Measurements from ENCODE around the gene ARVCF.

Gene ARVCF

DNA sequence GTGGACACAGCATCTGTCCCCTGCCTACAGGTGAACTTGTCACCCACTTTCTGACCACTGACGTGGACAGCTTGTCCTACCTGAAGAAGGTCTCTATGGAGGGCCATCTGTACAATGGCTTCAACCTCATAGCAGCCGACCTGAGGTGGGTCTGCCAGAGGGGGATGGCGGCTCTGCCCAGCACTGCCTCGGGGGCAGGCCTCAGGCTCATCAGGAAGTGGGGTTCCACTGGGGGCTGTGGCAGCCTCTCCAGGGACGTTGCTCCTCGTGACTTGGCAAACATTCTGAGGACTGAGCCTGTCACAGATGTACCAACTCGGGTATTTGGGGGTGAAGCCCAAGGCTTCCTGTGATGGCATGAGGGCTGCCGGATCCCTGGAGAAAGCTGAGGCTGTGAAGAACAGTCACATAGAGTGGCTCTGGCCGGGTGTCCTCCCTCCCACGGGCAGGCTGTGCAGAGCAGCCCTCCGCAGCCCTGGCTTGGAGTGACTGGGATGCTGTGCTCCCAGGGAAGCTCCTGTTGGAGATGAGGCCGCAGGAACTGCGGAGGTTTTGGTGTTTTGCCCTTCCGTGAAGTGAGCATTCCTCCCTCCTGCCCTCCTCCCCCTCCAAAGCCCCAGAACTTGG is 36.9 kb upstream of the ARVCF start:
- in situ Hi-C loops (cut with HindIII; ENCODE audit: low sequenced_read_pairs) = no loop called here

DNA sequence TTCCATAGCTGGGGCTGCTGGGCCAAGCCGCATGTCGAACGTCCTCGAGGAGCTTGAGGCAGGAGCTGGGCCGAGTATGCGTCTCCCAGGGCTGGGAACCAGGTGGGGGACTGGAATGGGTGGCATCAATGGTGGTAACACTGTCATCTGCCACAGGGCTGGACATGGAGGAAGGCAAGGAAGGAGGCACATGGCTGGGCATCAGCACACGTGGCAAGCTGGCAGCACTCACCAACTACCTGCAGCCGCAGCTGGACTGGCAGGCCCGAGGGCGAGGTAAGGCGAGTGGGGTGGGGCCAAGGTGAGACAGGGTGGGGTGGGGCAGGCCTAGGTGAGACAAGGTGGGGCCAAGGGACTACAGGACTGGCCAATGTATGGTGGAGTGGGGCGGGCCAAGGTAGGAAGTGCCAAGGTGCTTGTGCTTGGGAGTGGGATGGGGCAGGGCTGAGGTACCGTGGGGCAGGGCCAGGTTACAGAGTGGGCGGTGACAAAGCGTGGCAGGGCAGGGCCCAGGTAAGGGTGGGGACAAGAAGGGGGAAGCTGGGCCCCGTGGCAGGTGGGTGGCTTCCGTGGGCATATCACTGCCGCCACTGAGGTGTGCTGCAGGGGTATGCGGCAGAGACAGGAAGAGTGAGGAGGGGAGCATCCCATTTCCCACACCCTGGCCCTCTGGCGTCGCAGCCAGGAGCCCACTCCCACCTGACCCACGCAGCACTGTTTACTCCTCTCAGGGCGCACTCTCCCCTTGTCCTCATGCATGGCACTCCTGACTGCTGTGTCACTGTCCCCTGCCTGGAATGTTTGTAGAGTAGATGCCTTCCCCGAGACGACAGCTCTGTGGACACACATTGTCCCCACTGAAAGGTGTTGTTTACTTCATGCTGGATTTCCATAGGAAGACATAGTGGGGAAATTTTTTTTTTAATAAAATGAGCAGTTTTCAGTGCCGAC is 36.0 kb upstream of the ARVCF start:
- in situ Hi-C loops (cut with HindIII; ENCODE audit: low sequenced_read_pairs) = no loop called here

DNA sequence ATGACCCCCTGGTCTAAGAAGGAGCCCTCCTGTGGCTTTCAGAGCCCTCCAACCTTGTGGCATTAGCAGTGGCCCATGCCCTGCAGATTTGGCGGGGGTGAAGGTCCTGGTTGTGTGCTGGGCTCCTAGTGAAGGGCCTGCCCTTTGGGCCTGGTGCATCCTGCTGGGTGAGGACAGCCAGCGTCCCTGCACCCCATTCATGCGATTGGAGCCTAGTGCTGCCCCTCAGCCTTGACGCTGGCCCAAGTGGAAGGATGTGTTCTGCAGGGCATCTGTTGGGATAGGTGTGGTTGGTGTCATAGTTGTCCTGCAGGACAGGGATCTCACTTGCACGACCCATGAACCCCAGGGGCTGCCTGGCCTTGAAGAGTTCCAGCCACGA is 35.3 kb upstream of the ARVCF start:
- in situ Hi-C loops (cut with HindIII; ENCODE audit: low sequenced_read_pairs) = no loop called here

DNA sequence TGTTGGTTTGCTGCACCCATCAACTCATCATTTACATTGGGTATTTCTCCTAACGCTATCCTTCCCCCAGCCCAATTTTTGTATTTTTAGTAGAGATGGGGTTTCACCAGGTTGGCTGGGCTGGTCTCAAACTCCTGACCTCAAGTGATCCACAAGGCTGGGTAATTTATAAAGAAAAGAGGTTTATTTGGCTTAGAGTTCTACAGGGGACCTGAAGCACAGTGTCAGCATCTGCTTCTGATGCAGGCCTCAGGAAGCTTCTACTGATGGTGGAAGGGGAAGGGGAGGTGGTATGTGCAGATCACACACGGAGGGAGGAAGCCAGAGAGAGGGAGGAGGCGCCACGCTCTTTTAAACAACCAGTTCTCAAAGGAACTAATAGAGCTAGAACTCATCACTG is 30.1 kb upstream of the ARVCF start:
- in situ Hi-C loops (cut with HindIII; ENCODE audit: low sequenced_read_pairs) = no loop called here

DNA sequence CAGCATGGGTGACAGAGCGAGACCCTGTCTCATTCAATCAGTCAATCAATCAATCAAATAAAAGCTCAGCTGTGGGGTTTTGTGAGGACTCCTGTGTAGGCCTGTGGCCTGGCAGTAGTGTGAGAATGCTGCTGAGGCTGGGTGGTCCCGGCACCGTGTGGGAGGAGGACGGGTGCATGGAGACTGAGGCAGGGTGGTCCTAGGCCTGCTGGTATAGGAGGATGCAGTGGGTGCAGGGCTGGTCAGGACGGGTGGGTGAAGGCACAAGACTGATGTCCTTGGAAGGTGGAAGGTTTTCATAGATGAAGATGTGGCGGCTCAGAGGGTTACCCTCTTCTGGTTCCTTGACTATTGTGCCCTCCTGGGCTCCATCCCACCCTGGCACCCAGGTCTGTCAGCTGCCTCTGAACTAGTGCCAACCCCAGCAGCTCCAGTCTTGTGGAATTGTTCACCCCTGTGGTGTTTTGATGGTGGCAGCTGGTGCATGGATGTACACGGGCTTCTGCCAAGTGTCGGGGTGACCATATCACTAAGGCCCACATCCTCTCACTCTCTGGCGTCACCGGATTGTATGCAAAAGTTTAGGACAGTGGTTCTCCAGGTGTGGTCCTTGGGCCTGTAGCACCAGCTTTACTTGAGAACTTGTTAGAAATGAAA is 28.0 kb upstream of the ARVCF start:
- in situ Hi-C loops (cut with HindIII; ENCODE audit: low sequenced_read_pairs) = no loop called here

DNA sequence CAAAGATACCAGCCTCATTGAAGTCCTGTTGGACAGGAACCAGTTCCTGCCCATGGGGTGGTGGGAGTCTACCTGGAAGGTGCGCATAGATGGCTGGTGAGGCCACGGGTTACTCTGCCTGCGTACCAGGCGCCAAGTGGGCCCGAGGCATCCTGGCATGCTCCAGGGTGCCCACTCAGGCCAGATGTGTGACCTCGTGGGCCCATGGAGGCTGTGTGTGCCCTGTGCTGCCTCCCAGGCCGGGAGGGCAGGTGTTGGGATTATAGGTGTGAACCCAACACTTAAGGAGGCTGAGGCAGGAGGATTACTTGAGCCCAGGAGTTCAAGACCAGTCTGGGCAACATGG is 27.3 kb upstream of the ARVCF start:
- in situ Hi-C loops (cut with HindIII; ENCODE audit: low sequenced_read_pairs) = no loop called here

DNA sequence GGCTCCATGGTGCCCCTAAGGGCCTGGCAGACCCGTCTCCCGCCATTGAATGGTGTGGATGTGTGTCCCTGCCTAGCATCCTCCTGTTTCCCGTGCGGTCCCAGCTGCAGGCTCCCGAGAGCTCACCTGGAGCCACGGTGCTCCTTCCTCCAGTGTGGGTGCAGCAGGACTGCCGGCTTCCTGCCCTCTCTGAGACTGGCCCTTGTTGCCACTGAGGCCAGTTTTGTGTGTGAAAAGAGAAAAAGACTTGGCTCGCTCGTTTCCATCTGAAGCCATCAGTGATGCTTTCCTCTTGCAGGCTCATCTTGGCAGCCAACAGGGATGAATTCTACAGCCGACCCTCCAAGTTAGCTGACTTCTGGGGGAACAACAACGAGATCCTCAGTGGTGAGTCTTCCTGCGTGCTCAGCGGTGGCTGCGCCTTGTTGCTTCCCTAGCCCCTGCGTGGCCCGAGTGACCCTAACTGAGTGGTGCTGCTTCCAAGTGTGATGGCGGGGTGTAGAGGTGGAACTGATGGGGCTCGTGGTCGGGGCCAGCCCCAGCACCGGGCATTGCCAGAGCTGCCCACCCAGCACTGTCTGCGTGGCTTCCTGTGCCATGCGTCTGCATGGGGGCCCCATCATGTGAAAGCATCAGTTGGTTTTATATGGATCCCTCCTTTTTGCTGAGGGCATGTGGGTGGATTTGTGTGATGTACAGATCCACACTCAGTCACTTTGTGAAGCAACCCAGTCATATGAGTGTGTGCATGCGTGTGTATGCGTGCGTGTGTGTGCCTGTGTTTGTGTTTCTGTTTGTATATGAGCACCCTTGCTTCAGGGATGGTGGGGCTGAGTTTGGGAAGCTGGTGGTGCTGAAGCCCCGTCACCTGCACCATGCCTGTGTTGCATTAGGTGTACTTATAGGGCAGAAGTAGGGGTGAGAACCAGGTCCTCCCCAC is 26.7 kb upstream of the ARVCF start:
- in situ Hi-C loops (cut with HindIII; ENCODE audit: low sequenced_read_pairs) = no loop called here

DNA sequence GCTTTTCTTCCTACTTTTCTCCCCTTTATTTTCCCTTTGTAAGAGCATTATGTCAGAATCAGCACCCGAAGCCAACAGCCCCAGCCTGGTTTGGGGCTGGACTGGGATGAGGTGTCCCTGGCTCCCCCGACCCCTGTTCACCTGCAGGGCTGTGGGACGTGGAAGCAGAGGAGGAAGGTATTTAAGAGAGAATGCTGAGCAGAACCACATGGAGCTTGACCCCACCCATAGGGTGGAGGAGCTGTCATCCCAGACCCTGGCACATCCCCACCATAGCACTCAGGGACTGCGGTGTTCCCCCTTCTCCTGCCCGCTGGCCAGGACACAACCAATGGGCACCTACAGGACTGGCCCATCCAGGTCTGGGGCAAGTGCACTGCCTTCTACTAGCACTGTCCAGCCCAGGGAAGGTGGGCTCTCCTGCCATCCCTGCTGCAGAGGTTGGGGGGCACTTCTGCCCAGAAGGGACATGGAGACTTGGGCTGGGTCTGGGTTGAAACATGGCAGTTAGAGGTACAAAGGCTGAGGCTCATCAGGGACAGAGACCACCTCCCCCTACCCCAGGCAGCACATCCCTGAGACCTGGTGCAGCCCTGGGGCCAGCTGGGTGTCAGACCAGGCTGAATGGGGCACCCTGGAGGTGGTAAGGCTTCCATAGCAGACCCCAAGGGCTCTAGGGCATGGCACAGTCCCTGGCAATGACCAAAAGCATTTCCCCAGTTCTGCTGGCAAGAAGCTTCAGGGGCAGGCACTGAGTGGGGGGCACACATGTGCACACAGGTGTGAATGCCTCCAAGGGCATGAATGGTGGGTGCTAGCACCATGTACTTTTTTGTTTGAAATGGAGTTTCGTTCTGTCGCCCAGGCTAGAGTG is 23.9 kb upstream of the ARVCF start:
- in situ Hi-C loops (cut with HindIII; ENCODE audit: low sequenced_read_pairs) = no loop called here

DNA sequence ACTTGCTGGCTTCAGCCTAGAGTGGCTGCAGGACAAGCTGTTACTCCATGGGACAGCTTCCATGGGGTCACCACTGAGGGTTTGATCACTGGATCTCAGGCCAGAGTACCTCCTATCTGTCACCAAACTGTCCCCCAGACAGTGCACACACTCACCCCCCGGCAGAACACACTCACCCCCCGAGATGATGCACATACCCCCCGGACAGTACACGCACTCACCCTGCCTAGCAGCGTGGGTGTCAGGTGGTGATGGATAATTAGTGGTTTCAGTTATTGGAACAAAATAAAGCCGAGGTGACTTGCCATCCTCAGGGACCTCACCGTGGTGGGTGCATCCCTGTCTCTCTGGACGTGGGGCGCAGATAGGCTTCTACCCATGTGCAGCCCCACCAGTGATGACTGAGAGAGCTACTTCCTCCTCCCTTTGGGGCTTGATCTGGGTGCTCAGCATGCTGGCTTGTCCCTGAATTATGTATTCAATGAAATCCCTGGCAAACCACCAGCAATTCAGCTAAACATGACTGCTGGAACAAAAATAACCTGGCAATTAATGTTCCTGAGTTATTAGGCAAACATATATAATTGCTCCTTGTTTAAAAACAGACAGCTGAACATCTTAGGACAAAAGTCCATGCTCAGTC is 23.2 kb upstream of the ARVCF start:
- in situ Hi-C loops (cut with HindIII; ENCODE audit: low sequenced_read_pairs) = no loop called here

DNA sequence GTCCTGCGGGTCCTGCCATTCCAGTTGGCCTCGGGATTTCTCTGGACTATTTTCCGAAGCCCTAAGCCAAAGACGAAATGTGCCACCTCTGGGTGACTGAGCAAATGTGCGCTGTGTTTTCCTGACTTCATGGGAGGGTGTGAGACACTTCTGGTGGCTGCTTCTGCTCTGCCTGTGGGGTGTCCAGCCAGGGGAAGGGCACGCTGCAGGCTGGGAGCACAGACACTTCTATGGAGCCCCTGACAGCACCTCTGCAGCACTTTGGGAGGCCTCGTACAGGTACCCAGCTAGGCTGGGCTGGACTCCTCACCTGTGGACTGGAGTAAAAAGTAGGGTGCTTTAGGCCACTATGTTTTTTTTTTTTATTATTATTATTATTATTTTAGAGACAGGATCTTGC is 22.0 kb upstream of the ARVCF start:
- in situ Hi-C loops (cut with HindIII; ENCODE audit: low sequenced_read_pairs) = no loop called here

DNA sequence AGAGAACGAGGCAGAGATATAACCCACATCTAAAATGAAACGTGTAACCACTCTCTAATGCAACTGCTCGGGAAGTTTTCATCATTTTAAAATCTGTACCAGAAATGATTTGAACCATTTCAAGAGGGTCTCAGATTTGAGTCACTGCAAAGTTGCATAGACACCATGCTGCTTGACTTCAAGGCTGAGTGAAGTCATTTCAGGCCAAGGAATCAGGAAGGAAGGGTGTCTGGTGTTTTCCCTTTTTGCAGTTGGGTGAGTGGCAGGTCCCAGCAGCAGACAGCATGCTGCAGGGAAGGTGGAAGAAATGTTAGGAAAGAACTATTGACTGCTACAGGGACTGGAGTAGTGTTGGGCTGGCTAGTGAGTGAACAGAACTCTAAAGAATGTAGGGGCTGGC is 20.8 kb upstream of the ARVCF start:
- in situ Hi-C loops (cut with HindIII; ENCODE audit: low sequenced_read_pairs) = no loop called here

DNA sequence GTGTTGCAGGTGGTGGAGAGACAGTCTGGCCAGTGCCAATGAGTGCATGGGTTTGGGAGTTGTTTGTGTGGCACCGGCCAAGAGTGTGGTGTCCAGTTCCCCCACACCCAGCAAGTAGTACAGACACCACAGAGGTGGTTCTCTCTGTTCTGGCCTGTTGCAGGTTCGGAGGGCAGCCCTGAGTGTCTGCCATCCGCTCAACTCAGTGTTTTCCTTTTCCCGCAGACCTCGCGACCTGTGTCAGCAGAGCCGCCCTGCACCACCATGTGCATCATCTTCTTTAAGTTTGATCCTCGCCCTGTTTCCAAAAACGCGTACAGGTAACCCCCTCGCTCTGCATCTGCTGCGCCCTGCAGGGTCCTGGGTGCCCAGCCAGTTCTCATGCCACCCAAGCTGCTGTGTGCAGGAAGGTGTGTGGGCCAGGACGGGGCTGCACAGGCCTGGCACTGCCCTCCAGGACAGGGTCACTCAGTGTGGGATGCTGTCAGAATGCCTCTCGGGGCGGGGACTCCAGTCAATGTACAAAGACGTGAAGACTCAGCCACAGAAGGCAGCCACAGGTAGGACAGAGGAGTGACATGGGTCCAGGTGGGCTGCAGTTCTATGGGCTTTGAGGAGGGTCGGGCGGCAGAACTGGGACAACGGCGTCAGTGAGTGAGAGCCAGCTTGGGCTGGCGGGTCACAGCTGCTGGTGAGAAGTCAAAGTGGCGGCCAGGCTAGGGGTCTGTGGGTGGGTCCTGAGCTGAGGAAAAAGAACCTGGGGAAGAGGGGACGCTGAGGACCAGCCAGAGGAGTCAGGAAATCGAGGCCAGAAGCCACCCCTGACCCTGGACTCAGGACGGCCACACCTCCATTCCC is 20.1 kb upstream of the ARVCF start:
- in situ Hi-C loops (cut with HindIII; ENCODE audit: low sequenced_read_pairs) = no loop called here

DNA sequence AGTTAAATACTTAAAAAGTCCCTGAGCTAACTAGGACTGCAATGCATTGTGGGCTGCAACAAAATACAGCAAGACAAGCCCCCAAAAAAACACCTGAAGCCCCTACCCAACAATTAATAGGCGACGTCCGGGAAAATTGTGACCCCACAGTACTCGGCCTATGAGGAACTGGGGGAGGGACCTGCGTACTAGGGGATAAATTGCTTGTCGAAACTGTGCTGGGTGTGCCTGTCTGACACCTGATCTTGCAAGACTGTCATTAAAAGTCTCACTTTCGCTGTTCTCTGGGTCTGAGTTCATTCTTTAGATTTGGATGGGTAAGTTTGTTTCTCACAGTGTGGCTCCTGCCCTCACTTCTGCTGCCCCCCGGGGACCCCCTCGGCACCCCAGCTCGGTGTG is 19.5 kb upstream of the ARVCF start:
- in situ Hi-C loops (cut with HindIII; ENCODE audit: low sequenced_read_pairs) = no loop called here

DNA sequence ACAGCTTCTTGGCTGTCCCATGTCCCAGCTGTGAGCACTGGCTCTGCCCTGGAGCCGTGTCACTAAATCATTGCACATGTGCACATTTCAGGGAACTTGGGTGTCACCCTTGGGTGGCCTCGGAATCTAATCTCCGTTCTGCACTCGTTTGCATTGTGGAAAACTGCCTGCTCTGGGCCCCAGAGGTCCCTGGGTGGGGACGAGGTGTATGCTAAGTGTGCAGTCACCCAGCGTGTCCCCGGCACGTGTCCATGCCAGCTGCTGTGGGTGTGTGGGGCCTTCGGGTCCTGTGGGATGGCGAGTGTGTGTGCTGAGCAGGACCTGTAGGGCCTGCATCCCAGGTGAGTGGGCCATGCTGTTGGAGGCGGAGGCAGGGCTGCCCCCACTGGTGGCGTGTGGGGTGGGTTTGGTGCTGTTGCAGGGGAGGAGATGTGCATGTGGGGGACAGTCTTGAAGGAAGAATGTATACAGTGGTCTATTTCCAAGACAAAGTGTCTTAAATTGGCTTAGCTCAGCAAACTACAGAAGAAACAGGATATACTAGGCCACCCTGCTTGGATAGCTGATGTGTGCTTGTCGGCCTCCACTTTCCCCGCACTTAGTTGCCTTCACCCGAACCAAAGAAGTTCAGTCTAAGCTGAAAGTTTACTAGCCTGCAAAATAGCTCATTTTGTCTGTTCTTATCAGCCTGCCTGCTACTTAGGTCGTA is 18.9 kb upstream of the ARVCF start:
- in situ Hi-C loops (cut with HindIII; ENCODE audit: low sequenced_read_pairs) = no loop called here

DNA sequence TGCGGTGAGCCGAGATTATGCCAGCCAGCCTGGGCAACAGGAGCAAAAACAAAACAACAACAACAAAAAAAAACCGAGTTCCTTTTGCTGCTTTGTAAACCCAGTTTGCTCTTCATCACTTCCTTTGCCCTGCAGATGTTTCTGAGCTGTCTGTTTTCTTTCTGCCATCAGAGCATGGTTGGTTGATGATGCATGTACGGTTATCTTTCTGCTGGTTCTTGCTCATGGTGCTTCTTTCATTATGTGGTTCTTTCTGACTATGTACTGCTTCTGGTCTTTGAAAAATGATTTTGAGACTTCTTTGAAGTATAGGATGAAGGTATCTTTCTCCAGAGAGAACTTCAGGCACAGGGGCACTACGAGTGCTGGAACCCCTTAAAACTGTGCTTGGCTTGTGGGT is 17.5 kb upstream of the ARVCF start:
- in situ Hi-C loops (cut with HindIII; ENCODE audit: low sequenced_read_pairs) = no loop called here

DNA sequence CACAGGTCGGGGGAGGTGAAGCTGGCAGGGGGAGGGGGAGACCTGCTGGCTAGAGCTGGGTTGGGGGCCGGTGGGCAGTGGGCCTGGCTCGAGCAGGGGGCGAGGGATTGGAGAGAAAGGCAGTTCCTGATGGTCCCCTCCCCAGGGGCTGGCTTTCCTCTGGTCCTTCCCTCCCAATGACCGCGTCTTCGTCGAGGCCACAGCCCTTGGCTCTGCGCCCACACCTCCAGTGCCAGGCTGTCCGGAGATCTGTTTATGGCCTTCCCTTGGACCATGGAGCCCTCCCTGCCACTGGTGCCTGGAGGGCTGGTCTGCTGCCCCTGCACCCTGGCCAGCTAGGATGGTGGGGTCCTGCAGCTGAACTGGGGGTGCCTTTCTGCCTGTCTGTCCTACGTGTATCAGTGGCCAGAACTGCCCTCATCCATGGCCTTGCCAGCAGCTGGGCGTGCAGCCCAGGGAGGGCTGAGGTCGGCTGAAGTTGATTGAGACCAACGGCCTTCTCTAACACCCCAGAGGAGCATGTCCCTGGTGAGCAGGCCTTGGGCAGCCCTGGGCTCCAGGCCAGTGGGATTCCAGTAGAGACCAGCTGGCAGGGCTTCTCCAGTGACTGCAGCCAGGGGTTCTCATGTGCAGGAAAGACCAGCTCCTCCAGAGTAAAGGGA is 16.6 kb upstream of the ARVCF start:
- in situ Hi-C loops (cut with HindIII; ENCODE audit: low sequenced_read_pairs) = no loop called here

DNA sequence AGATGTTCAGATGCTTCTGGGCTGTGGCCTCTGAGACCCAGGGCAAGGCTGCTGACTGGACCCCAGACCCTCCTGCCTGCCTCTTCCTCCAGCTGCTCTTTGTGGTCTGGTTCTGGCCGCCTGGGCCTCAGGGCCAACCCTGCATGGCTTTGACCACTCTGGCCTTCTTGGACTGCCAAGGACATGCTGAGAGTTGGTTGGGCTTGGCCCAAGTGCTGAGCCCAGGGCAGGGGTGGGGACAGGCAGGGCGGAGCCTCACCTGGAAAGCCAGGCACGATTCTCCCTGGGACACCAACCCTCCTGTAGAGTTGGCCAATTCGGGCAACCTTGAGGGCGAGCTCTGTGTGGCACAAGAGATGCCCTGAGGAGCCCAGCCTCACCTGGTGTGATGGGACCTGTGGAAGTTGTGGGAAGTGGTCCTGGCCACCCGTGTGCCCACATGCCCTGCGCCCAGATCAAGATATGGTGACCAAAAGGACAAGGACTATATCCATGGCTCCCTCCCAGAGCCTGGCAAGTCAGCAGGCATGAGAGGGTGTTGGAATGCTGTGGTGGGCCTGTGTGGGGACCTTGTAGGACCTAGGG is 15.9 kb upstream of the ARVCF start:
- in situ Hi-C loops (cut with HindIII; ENCODE audit: low sequenced_read_pairs) = no loop called here
